Loucy (cell line): ENCODE measurements around the gene INTS11.
"Not testable (repeated sequence)": the region's sequence is repeated elsewhere in the genome, so short reads cannot be mapped to it uniquely, and the experiment has no call there.

Experiments
- H2AFZ ChIP-seq: fragments of 200-600 bp; sonication (generic); 2 replicates; pipeline ENCODE4 v1.6.0; 2016; ENCODE audit warnings: antibody characterized with exemption, mild to moderate bottlenecking, low read length, moderate library complexity
- H3F3A ChIP-seq: fragments of 200-600 bp; 2 replicates; pipeline ENCODE4 v1.6.0; 2016; ENCODE audit warnings: antibody characterized with exemption, low read depth, mild to moderate bottlenecking
- H3K27me3 ChIP-seq: fragments of 200-600 bp; sonication (generic); 2 replicates; pipeline ENCODE4 v1.6.1; 2014; ENCODE audit warnings: low read length, mild to moderate bottlenecking; ENCODE audit not compliant: insufficient read depth, poor library complexity, severe bottlenecking
- H3K36me3 ChIP-seq: fragments of 200-600 bp; sonication (generic); 2 replicates; pipeline ENCODE4 v1.6.1; 2016; ENCODE audit warnings: low read length; ENCODE audit not compliant: insufficient read depth
- H3K4me1 ChIP-seq: fragments of 200-600 bp; sonication (generic); 2 replicates; pipeline ENCODE4 v1.5.1; 2014; ENCODE audit warnings: low read length, mild to moderate bottlenecking; ENCODE audit not compliant: insufficient read depth, poor library complexity, severe bottlenecking
- H3K4me2 ChIP-seq: fragments of 200-600 bp; sonication (generic); 2 replicates; pipeline ENCODE4 v1.6.0; 2014; ENCODE audit warnings: antibody characterized with exemption, low read length, low read depth, mild to moderate bottlenecking; ENCODE audit not compliant: poor library complexity, severe bottlenecking
- H3K4me3 ChIP-seq: fragments of 200-600 bp; sonication (generic); 2 replicates; pipeline ENCODE4 v1.5.1; 2014; ENCODE audit warnings: low read length, mild to moderate bottlenecking, mixed read lengths; ENCODE audit not compliant: poor library complexity, severe bottlenecking
- H3K79me2 ChIP-seq: fragments of 200-600 bp; sonication (generic); 2 replicates; pipeline ENCODE4 v1.6.1; 2014; ENCODE audit warnings: low read length; ENCODE audit not compliant: insufficient read depth
- H3K9ac ChIP-seq: fragments of 200-600 bp; sonication (generic); 2 replicates; pipeline ENCODE4 v1.6.0; 2014; ENCODE audit warnings: mild to moderate bottlenecking, low read depth, low read length, moderate library complexity; ENCODE audit not compliant: poor library complexity, severe bottlenecking
- H3K9me2 ChIP-seq: fragments of 200-600 bp; sonication (generic); replicated peaks from 2 replicates; pipeline ENCODE4 v1.6.1; 2016; ENCODE audit warnings: low read depth, low read length, mixed read lengths
- H3K9me3 ChIP-seq: fragments of 200-600 bp; sonication (generic); 2 replicates; pipeline ENCODE4 v1.6.1; 2014; ENCODE audit warnings: mild to moderate bottlenecking, antibody characterized with exemption, low read length, low read depth; ENCODE audit not compliant: insufficient read depth
- H4K20me1 ChIP-seq: fragments of 200-600 bp; sonication (generic); 2 replicates; pipeline ENCODE4 v1.6.0; 2014; ENCODE audit warnings: antibody characterized with exemption, low read length, mild to moderate bottlenecking; ENCODE audit not compliant: insufficient read depth, poor library complexity, severe bottlenecking
- EZH2phosphoT487 ChIP-seq: fragments of 200-600 bp; IDR thresholded peaks from 2 replicates; pipeline ENCODE4 v1.6.1; 2018; ENCODE audit warnings: antibody characterized with exemption, mild to moderate bottlenecking, moderate library complexity, borderline replicate concordance
- TF ChIP-seq, protein P1 (sequence below): fragments of 200-600 bp; sonication (generic); conservative IDR thresholded peaks from 2 replicates; pipeline ENCODE4 v1.5.1; 2014; ENCODE audit warnings: mild to moderate bottlenecking, antibody characterized with exemption, low read length

INTS11 gene

DNA sequence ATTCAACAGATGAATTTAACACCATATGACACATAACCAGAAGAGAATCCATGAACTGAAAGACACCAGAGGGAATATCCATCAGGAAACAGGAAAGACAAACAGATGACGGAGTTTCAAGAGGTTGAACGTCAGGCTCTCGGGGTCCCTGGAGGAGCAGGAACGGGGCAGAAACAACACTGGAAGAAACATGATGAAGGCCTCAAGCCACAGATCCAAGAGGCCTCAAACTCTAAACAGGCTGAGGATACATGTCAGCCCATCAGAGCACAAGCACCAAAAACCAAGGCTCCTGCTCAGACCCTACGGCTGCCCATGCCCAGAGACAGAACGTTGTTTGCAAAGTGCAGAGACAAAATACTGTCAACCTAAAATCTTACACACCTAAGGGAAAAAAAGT is 7.0 kb downstream of the INTS11 start:
- no peak overlapping the region for H3K9ac ChIP-seq
- no peaks in the 10 kb centered on the region for H3K9me2 ChIP-seq
- no peak overlapping the region for H3K4me2 ChIP-seq
- H3K4me1 ChIP-seq = peaks cover 17% of the 10 kb centered on the region
- no peaks in the 10 kb centered on the region for H3F3A ChIP-seq
- H3K27me3 ChIP-seq = no peaks in the 10 kb centered on the region
- peaks cover 28% of the 10 kb centered on the region; the same call in 1 of the 2 replicates for H3K36me3 ChIP-seq
- H2AFZ ChIP-seq = no peak overlapping the region
- H4K20me1 ChIP-seq = peaks cover 40% of the 10 kb centered on the region
- H3K4me3 ChIP-seq = no peak overlapping the region
- H3K79me2 ChIP-seq = peaks cover 48% of the 10 kb centered on the region
- H3K9me3 ChIP-seq = no peaks in the 10 kb centered on the region
- TF ChIP-seq, protein P1, sequence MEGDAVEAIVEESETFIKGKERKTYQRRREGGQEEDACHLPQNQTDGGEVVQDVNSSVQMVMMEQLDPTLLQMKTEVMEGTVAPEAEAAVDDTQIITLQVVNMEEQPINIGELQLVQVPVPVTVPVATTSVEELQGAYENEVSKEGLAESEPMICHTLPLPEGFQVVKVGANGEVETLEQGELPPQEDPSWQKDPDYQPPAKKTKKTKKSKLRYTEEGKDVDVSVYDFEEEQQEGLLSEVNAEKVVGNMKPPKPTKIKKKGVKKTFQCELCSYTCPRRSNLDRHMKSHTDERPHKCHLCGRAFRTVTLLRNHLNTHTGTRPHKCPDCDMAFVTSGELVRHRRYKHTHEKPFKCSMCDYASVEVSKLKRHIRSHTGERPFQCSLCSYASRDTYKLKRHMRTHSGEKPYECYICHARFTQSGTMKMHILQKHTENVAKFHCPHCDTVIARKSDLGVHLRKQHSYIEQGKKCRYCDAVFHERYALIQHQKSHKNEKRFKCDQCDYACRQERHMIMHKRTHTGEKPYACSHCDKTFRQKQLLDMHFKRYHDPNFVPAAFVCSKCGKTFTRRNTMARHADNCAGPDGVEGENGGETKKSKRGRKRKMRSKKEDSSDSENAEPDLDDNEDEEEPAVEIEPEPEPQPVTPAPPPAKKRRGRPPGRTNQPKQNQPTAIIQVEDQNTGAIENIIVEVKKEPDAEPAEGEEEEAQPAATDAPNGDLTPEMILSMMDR = no peak
- TF ChIP-seq EZH2phosphoT487 = no peak

DNA sequence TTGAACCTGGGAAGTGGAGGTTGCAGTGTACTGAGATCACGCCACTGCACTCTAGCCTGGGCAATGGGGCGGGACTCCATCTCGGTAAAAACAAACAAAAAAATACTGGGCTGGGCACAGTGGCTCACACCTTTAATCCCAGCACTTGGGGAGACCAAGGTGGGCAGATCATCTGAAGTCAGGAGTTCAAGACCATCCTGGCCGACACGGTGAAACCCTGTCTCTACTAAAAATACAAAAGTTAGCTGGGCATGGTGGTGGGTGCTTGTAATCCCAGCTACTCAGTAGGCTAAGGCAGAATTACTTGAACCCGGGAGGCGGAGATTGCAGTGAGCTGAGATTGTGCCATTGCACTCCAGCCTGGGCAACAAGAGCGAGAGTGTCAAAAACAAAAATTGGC is 8.3 kb downstream of the INTS11 start:
- H3K9me2 ChIP-seq, H3F3A ChIP-seq, H3K4me1 ChIP-seq, H3K4me3 ChIP-seq, H3K4me2 ChIP-seq, H3K9me3 ChIP-seq, H3K9ac ChIP-seq, H2AFZ ChIP-seq, H3K27me3 ChIP-seq: not testable (repeated sequence)
- Histone ChIP-seq H4K20me1 (peaks cover 29% of the 10 kb centered on the region), H3K36me3 (peaks cover 37% of the 10 kb centered on the region; the same call in 1 of the 2 replicates), H3K79me2 (peaks cover 37% of the 10 kb centered on the region; the same call in 1 of the 2 replicates)

DNA sequence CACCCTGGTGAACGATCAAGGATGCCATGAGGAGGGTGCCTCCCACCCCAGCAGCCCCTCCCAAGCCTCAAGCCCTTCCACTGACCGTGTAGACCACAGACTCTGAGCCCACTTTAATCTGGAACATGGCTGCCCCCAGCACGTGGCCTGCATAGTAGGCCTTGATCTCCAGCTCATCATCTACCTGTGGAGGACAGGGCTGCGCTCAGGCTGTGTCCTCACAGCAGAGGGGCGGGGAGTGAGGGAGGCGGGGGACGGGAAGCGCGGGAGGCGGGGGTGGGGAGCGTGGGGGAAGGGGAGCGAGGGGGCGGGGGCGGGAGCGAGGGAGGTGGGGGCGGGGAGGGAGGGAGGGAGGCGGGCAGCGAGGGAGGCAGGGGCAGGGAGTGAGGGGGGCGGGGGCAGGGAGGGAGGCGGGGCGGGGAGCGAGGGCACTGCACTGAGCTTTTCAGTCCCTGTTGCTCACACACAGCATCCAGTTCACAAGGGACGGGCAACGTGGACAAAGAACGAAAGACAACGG is 9.0 kb downstream of the INTS11 start:
- Histone ChIP-seq H4K20me1 (peaks cover 22% of the 10 kb centered on the region), H3K9me3 (no peaks in the 10 kb centered on the region), H3K9me2 (no peaks in the 10 kb centered on the region), H3F3A (no peaks in the 10 kb centered on the region), H2AFZ (no peak overlapping the region), H3K4me2 (no peak overlapping the region), H3K27me3 (no peaks in the 10 kb centered on the region), H3K9ac (no peak overlapping the region), H3K4me3 (no peak overlapping the region), H3K79me2 (peaks cover 30% of the 10 kb centered on the region; the same call in 1 of the 2 replicates), H3K36me3 (peaks cover 40% of the 10 kb centered on the region; the same call in 1 of the 2 replicates), H3K4me1 (peaks cover 7% of the 10 kb centered on the region)
- TF ChIP-seq, protein P1 = no peak
- TF ChIP-seq EZH2phosphoT487 = no peak
